GM23338 (cell line): Measurements from ENCODE around the gene FKBP2. TPM values are rescaled to one million over a fixed set of nuclear protein-coding genes. Genes with fewer than 3 reads are reported as not detected.

Experiments
- CREB1 ChIP-seq: fragments of 250-450 bp; sonication (Bioruptor Pico); IDR thresholded peaks from 2 replicates; pipeline ENCODE4 v1.5.0; 2020; ENCODE audit warnings: low read depth, mild to moderate bottlenecking, moderate library complexity
- EZH2 ChIP-seq: fragments of 200-600 bp; sonication (generic); IDR thresholded peaks from one replicate; pipeline ENCODE4 v1.8.0; 2017; ENCODE audit warnings: antibody characterized with exemption, mild to moderate bottlenecking, low read depth; ENCODE audit not compliant: unreplicated experiment
- JUNB ChIP-seq: IDR thresholded peaks from one replicate; pipeline ENCODE4 v1.6.1; 2016; ENCODE audit warnings: antibody characterized with exemption; ENCODE audit not compliant: unreplicated experiment
- NANOG ChIP-seq: IDR thresholded peaks from 2 replicates; pipeline ENCODE4 v1.6.1; 2016; ENCODE audit warnings: antibody characterized with exemption, borderline replicate concordance
- POLR2AphosphoS5 ChIP-seq: IDR thresholded peaks from 2 replicates; pipeline ENCODE4 v1.6.1; 2016; ENCODE audit warnings: antibody characterized with exemption, low read depth
- STAT1 ChIP-seq: IDR thresholded peaks from one replicate; pipeline ENCODE4 v1.6.1; 2016; ENCODE audit warnings: antibody characterized with exemption; ENCODE audit not compliant: unreplicated experiment
- polyA plus RNA-seq: library from polyadenylated mRNA; unstranded; fragments of >200 nt; fragmentation: Nextera tagmentation; extraction: Ambion mirVana; gene quantifications from 2 replicates; pipeline ENCODE4 v1.2.1, GENCODE V29; 2016
- total RNA-seq: library from RNA; depleted of rRNA; stranded (reverse); fragments of >200 nt; shearing (Covaris generic); gene quantifications from 2 replicates; pipeline ENCODE4 v1.2.3, GENCODE V29; 2014
- TF ChIP-seq, protein P1 (sequence below): fragments of 250-450 bp; sonication (Bioruptor Pico); IDR thresholded peaks from 2 replicates; pipeline ENCODE4 v1.5.0; 2020; ENCODE audit warnings: mild to moderate bottlenecking, moderate library complexity
- TF ChIP-seq, protein P2 (sequence below): IDR thresholded peaks from one replicate; pipeline ENCODE4 v1.6.1; 2018; ENCODE audit warnings: antibody characterized with exemption; ENCODE audit not compliant: unreplicated experiment
- TF ChIP-seq, protein P3 (sequence below), 2 experiments: fragments of 200-600 bp in 1 of 2; sonication (generic) in 1 of 2; conservative IDR thresholded peaks; 2 replicates each; pipeline versions ENCODE4 v1.5.1 to v1.6.1; 2016 to 2017; ENCODE audit warnings: antibody characterized with exemption in 2 of 2, low read depth in 2 of 2, mild to moderate bottlenecking in 2 of 2, moderate library complexity in 1 of 2

Gene FKBP2
- total and polyA plus RNA-seq, 2 experiments from 2014 or later: 31.4 to 201 TPM

DNA sequence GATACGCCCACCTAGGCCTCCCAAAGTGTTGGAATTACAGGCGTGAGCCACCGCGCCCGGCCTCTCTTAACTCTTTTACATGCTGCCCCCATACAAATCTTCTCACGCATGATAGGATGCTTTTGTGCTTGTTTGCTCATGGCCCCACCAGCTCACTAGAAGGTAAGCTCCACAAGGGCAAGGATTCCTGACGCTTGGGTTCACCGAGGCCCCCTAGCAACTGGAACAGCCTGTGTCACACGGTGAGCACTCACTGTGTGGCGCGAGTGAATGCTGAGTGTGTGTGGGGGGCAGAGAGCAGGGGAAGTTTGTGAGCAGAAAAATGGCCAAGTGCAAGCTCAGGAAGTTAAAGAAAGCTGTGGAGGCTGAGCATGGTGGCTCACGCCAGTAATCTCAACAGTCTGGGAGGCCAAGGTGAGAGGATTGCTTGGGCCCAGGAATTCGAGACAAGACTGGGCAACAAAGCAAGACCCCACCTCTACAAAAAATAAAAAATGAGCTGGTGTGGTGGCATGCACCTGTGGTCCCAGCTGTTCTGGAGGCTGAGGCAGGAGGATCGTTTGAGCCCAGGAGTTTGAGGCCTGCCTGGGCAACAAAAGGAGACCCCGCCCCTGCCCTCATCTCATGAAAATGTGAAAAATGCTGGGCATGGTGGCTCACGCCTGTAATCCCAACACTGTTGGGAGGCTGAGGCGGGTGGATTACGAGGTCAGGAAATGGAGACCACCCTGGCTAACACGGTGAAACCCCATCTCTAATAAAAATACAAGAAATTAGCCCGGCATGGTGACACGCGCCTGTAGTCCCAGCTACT is 41.3 kb downstream of the FKBP2 start (continued):
- TF ChIP-seq, protein P1, sequence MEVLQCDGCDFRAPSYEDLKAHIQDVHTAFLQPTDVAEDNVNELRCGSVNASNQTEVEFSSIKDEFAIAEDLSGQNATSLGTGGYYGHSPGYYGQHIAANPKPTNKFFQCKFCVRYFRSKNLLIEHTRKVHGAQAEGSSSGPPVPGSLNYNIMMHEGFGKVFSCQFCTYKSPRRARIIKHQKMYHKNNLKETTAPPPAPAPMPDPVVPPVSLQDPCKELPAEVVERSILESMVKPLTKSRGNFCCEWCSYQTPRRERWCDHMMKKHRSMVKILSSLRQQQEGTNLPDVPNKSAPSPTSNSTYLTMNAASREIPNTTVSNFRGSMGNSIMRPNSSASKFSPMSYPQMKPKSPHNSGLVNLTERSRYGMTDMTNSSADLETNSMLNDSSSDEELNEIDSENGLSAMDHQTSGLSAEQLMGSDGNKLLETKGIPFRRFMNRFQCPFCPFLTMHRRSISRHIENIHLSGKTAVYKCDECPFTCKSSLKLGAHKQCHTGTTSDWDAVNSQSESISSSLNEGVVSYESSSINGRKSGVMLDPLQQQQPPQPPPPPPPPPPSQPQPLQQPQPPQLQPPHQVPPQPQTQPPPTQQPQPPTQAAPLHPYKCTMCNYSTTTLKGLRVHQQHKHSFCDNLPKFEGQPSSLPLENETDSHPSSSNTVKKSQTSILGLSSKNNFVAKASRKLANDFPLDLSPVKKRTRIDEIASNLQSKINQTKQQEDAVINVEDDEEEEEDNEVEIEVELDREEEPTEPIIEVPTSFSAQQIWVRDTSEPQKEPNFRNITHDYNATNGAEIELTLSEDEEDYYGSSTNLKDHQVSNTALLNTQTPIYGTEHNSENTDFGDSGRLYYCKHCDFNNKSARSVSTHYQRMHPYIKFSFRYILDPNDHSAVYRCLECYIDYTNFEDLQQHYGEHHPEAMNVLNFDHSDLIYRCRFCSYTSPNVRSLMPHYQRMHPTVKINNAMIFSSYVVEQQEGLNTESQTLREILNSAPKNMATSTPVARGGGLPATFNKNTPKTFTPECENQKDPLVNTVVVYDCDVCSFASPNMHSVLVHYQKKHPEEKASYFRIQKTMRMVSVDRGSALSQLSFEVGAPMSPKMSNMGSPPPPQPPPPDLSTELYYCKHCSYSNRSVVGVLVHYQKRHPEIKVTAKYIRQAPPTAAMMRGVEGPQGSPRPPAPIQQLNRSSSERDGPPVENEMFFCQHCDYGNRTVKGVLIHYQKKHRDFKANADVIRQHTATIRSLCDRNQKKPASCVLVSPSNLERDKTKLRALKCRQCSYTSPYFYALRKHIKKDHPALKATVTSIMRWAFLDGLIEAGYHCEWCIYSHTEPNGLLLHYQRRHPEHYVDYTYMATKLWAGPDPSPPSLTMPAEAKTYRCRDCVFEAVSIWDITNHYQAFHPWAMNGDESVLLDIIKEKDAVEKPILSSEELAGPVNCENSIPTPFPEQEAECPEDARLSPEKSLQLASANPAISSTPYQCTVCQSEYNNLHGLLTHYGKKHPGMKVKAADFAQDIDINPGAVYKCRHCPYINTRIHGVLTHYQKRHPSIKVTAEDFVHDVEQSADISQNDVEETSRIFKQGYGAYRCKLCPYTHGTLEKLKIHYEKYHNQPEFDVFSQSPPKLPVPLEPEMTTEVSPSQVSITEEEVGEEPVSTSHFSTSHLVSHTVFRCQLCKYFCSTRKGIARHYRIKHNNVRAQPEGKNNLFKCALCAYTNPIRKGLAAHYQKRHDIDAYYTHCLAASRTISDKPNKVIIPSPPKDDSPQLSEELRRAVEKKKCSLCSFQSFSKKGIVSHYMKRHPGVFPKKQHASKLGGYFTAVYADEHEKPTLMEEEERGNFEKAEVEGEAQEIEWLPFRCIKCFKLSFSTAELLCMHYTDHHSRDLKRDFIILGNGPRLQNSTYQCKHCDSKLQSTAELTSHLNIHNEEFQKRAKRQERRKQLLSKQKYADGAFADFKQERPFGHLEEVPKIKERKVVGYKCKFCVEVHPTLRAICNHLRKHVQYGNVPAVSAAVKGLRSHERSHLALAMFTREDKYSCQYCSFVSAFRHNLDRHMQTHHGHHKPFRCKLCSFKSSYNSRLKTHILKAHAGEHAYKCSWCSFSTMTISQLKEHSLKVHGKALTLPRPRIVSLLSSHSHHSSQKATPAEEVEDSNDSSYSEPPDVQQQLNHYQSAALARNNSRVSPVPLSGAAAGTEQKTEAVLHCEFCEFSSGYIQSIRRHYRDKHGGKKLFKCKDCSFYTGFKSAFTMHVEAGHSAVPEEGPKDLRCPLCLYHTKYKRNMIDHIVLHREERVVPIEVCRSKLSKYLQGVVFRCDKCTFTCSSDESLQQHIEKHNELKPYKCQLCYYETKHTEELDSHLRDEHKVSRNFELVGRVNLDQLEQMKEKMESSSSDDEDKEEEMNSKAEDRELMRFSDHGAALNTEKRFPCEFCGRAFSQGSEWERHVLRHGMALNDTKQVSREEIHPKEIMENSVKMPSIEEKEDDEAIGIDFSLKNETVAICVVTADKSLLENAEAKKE: no peak
- TF ChIP-seq EZH2: no peak
- TF ChIP-seq POLR2AphosphoS5: no peak
- TF ChIP-seq, protein P2, sequence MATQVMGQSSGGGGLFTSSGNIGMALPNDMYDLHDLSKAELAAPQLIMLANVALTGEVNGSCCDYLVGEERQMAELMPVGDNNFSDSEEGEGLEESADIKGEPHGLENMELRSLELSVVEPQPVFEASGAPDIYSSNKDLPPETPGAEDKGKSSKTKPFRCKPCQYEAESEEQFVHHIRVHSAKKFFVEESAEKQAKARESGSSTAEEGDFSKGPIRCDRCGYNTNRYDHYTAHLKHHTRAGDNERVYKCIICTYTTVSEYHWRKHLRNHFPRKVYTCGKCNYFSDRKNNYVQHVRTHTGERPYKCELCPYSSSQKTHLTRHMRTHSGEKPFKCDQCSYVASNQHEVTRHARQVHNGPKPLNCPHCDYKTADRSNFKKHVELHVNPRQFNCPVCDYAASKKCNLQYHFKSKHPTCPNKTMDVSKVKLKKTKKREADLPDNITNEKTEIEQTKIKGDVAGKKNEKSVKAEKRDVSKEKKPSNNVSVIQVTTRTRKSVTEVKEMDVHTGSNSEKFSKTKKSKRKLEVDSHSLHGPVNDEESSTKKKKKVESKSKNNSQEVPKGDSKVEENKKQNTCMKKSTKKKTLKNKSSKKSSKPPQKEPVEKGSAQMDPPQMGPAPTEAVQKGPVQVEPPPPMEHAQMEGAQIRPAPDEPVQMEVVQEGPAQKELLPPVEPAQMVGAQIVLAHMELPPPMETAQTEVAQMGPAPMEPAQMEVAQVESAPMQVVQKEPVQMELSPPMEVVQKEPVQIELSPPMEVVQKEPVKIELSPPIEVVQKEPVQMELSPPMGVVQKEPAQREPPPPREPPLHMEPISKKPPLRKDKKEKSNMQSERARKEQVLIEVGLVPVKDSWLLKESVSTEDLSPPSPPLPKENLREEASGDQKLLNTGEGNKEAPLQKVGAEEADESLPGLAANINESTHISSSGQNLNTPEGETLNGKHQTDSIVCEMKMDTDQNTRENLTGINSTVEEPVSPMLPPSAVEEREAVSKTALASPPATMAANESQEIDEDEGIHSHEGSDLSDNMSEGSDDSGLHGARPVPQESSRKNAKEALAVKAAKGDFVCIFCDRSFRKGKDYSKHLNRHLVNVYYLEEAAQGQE: no peak
- TF ChIP-seq NANOG: no peak
- TF ChIP-seq, protein P3, sequence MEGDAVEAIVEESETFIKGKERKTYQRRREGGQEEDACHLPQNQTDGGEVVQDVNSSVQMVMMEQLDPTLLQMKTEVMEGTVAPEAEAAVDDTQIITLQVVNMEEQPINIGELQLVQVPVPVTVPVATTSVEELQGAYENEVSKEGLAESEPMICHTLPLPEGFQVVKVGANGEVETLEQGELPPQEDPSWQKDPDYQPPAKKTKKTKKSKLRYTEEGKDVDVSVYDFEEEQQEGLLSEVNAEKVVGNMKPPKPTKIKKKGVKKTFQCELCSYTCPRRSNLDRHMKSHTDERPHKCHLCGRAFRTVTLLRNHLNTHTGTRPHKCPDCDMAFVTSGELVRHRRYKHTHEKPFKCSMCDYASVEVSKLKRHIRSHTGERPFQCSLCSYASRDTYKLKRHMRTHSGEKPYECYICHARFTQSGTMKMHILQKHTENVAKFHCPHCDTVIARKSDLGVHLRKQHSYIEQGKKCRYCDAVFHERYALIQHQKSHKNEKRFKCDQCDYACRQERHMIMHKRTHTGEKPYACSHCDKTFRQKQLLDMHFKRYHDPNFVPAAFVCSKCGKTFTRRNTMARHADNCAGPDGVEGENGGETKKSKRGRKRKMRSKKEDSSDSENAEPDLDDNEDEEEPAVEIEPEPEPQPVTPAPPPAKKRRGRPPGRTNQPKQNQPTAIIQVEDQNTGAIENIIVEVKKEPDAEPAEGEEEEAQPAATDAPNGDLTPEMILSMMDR (conservative IDR thresholded peaks at IDR 0.05; ENCODE audit: low read depth in 2 of 2): no peak
- TF ChIP-seq JUNB: no peak
- TF ChIP-seq STAT1: no peak
- TF ChIP-seq CREB1 (CRISPR knock-in tag): no peak
